Tibial nerve (tissue), 4 donors: ENCODE measurements around the gene CCDC9B. TPM values are rescaled to one million over a fixed set of nuclear protein-coding genes. Genes with fewer than 3 reads are reported as not detected.

Experiments used
- DNase-seq, 2 donors: peaks; one replicate each; pipeline ENCODE4 v3.0.0-alpha.2; 2019; ENCODE audit warnings: low spot score in 2 of 2
- H3K27ac ChIP-seq, 4 donors: fragments of 200-600 bp; sonication (generic) in 3 of 4; one replicate each; pipeline ENCODE4 v1.5.1; 2017 to 2019; ENCODE audit warnings: mild to moderate bottlenecking in 1 of 4
- H3K27me3 ChIP-seq, 2 donors: fragments of 200-600 bp; sonication (generic) in 1 of 2; one replicate each; pipeline versions ENCODE4 v1.5.1 to v1.6.0; 2017 to 2019
- H3K36me3 ChIP-seq, 3 donors: fragments of 200-600 bp; sonication (generic); one replicate each; pipeline ENCODE4 v1.5.1; 2018 to 2019
- H3K4me1 ChIP-seq, 4 donors: fragments of 200-600 bp; sonication (generic) in 3 of 4; one replicate each; pipeline ENCODE4 v1.5.1; 2017 to 2019
- H3K4me3 ChIP-seq, 4 donors: fragments of 200-600 bp; sonication (generic) in 3 of 4; one replicate each; pipeline ENCODE4 v1.5.1; 2017 to 2019; ENCODE audit warnings: mild to moderate bottlenecking in 1 of 4, moderate library complexity in 1 of 4
- H3K9me3 ChIP-seq, 4 donors: fragments of 200-600 bp; sonication (generic) in 3 of 4; one replicate each; pipeline ENCODE4 v1.5.1; 2017 to 2019
- EP300 ChIP-seq, 2 donors: sonication (generic); formaldehyde crosslinking; IDR thresholded peaks; one replicate each; pipeline ENCODE4 v1.6.1; 2017; ENCODE audit warnings: antibody characterized with exemption in 2 of 2, mild to moderate bottlenecking in 1 of 2
- POLR2A ChIP-seq, 2 donors: fragments of 450-650 bp; IDR thresholded peaks; one replicate each; pipeline ENCODE4 v1.6.1; 2017; ENCODE audit warnings: antibody characterized with exemption in 2 of 2, mild to moderate bottlenecking in 2 of 2, moderate library complexity in 2 of 2
- WGBS, 2 donors: methylation state at CpG; one replicate each; pipeline ENCODE4 v1.1.5; 2018; 5-methylcytosine and 5-hydroxymethylcytosine counted together
- total RNA-seq, 4 donors: library from RNA; depleted of rRNA; stranded (reverse); fragments of >200 nt; gene quantifications; one replicate each; pipeline ENCODE4 v1.1.0, GENCODE V29; 2016
- TF ChIP-seq, protein P1 (sequence below), 5 experiments: fragments of 200-600 bp in 3 of 5; fragments of 450-650 bp in 2 of 5; sonication (generic) in 3 of 5; IDR thresholded peaks; one replicate each; pipeline ENCODE4 v1.5.1; 2016 to 2019; ENCODE audit warnings: antibody characterized with exemption in 5 of 5, mild to moderate bottlenecking in 3 of 5, moderate library complexity in 2 of 5

The CCDC9B gene
- total RNA-seq, 4 donors from 2014 or later = 19.3 to 22.8 (median 21.2) TPM

DNA sequence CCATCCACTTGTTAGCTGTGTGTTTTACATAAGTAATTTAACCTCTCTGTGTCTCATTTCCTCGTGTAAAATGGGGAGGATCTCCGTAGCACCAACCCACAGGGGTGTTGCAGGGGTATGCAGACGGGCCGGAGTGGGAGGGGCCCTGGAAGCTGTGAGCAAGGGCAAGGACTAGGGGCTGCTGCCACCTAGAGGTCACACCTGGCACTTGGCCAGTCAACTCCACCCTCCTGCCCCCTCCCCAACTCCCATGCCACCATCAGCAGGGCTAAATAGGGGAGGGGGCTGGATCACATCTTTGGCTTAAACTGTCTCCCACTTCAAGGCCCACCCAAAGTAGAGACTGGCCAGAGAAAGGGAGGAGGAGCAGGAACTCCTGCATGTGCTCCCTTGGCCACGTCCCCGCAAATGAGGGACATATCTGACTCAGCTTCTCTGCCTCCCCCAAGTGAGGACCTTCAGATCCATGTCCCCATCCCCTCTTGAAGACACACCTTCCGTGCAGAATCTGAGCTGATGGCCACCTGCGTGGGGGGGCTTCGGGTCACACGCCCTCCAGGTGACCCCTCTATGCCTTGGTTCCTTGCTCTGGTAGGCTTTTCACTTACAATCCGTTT, 2.6 kb downstream of the CCDC9B start:
- Histone ChIP-seq H3K27ac (peak overlapping the region; percentile 85 to 98 (median 92)), H3K36me3 (peaks cover 0 to 26% (median 0%) of the 10 kb centered on the region in 3 donors), H3K27me3 (no peaks in the 10 kb centered on the region), H3K9me3 (no peaks in the 10 kb centered on the region), H3K4me3 (peak overlapping the region in 1 of 4 donors; percentile 55), H3K4me1 (peaks cover 0 to 98% (median 68%) of the 10 kb centered on the region in 4 donors)
- TF ChIP-seq, protein P1, sequence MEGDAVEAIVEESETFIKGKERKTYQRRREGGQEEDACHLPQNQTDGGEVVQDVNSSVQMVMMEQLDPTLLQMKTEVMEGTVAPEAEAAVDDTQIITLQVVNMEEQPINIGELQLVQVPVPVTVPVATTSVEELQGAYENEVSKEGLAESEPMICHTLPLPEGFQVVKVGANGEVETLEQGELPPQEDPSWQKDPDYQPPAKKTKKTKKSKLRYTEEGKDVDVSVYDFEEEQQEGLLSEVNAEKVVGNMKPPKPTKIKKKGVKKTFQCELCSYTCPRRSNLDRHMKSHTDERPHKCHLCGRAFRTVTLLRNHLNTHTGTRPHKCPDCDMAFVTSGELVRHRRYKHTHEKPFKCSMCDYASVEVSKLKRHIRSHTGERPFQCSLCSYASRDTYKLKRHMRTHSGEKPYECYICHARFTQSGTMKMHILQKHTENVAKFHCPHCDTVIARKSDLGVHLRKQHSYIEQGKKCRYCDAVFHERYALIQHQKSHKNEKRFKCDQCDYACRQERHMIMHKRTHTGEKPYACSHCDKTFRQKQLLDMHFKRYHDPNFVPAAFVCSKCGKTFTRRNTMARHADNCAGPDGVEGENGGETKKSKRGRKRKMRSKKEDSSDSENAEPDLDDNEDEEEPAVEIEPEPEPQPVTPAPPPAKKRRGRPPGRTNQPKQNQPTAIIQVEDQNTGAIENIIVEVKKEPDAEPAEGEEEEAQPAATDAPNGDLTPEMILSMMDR (IDR thresholded peaks at IDR 0.05) = peak; percentile 67 to 74 (median 68)
- TF ChIP-seq POLR2A (IDR thresholded peaks at IDR 0.05) (no peak), EP300 (IDR thresholded peaks at IDR 0.05) (no peak)
- DNase-seq = peak in 1 of 2 donors; percentile 54
- WGBS, 2 donors = 25 to 27% methylated on average over 11 of the region's 11 CpGs

DNA sequence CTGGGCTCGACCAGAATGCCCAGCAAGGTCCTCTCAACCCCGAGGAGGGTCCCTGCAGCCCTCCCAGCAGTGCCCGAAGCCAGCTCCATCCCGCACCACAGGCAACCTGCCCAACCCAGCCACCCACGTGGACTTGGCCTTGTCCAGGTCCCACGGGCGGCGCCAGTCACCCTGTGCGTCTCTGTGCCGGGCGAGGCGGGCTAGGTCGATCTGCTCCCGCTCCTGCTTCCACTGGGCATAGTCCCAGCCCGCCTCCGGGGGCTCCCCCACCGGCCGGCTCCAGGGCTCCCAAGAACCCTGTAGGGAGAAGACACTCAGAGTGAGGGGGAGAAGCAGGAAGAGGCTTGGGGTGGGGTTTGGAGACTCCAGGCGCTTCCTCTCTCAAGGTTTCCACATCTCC, 3.1 kb downstream of the CCDC9B start:
- peak overlapping the region; percentile 85 to 98 (median 92) for H3K27ac ChIP-seq
- H3K4me3 ChIP-seq = no peak overlapping the region
- H3K4me1 ChIP-seq = peaks cover 0 to 97% (median 68%) of the 10 kb centered on the region in 4 donors
- H3K36me3 ChIP-seq = peaks cover 0 to 26% (median 0%) of the 10 kb centered on the region in 3 donors
- 40 to 47% methylated on average over 12 to 17 of the region's 19 CpGs for WGBS, 2 donors
- TF ChIP-seq POLR2A (IDR thresholded peaks at IDR 0.05) = no peak
- TF ChIP-seq, protein P1 (IDR thresholded peaks at IDR 0.05) = no peak
- TF ChIP-seq EP300 (IDR thresholded peaks at IDR 0.05) = no peak
- no peaks in the 10 kb centered on the region for H3K27me3 ChIP-seq
- H3K9me3 ChIP-seq = no peaks in the 10 kb centered on the region
- DNase-seq = no peak

DNA sequence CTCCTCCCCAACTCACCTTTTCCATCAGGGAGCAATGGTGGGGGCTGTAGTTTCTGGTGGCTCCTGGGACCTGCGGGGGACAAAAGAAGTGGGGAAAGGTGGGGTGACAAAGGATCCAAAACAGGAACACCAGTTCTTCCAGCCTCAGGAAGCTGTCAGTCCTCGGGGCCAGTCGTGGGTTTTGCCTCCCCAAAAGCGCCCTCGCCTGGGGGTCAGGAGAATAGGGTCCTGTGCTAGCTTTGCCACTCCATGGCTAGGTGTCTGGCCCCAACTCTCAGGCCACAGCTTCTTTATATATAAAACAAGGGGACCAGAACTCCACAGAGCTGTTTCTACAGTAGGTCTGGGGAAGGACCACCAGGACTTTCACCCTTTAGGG, 4.0 kb downstream of the CCDC9B start:
- WGBS, 2 donors = 41 to 51% methylated on average over 5 of the region's 5 CpGs
- peaks cover 0 to 26% (median 0%) of the 10 kb centered on the region in 3 donors for H3K36me3 ChIP-seq
- TF ChIP-seq, protein P1 (IDR thresholded peaks at IDR 0.05) = peak in 1 of 5 experiments; percentile 9
- no peak for TF ChIP-seq POLR2A (IDR thresholded peaks at IDR 0.05)

DNA sequence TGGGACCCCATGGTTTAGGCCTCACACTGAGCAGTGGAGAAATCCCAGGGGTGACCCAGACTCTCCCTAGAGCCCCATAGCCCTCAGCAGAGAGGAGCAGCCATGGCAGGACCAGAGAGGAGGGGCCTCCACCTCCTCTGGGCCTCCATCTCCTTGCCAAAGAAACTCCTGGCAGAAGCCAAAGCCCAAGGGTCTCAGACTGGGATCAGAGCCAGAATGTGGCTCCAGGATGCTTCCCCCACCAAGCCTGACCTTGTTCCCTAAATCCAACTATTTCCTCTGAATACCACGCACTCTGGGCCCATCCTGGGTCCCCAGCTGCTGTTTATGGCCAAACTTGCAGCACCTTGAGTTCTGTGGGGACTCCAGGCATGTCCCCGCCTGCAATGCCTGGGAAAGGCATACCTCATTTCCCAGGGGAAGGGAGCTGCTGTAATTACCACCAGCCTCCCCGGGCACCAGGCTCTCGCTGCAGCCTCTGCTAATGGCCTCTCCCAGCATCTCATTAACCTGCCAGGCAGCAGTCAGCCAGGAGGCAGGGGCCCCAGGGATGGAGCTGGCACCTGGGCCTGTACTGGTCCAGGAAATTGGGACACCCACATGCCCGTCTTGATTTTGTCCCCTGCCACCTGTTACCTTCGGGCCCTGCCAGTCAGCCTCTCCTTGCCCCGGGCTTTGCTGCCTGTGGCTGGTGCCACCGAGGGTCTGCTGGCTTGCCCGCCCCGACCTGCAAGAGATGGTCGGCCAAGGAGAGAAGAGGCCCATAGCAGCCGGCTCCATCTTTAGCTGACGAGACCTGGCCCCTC, 4.6 kb downstream of the CCDC9B start:
- Histone ChIP-seq H3K4me3 (no peak overlapping the region), H3K9me3 (no peaks in the 10 kb centered on the region), H3K27me3 (no peaks in the 10 kb centered on the region), H3K27ac (peak overlapping the region in 3 of 4 donors; percentile 29 to 98 (median 97)), H3K4me1 (peaks cover 0 to 82% (median 62%) of the 10 kb centered on the region in 4 donors), H3K36me3 (peaks cover 0 to 26% (median 0%) of the 10 kb centered on the region in 3 donors)
- TF ChIP-seq POLR2A (IDR thresholded peaks at IDR 0.05) (no peak), EP300 (IDR thresholded peaks at IDR 0.05) (no peak)
- TF ChIP-seq, protein P1 (IDR thresholded peaks at IDR 0.05) = no peak
- DNase-seq = no peak
- 67 to 84% methylated on average over 13 of the region's 13 CpGs for WGBS, 2 donors

More for the DNA sequence above, 4.0 kb downstream of the CCDC9B start:
- Histone ChIP-seq H3K4me1 (peaks cover 0 to 88% (median 68%) of the 10 kb centered on the region in 4 donors), H3K27ac (peak overlapping the region in 3 of 4 donors; percentile 88 to 98 (median 97)), H3K9me3 (no peaks in the 10 kb centered on the region), H3K27me3 (no peaks in the 10 kb centered on the region), H3K4me3 (no peak overlapping the region)
- DNase-seq = no peak
